ENCODE results near the gene BORCS6. TPM values are rescaled to one million over a fixed set of nuclear protein-coding genes. Genes with fewer than 3 reads are reported as not detected.

BORCS6 gene
- total RNA-seq, 1 donor from 2014 or later: 12.3 TPM

DNA sequence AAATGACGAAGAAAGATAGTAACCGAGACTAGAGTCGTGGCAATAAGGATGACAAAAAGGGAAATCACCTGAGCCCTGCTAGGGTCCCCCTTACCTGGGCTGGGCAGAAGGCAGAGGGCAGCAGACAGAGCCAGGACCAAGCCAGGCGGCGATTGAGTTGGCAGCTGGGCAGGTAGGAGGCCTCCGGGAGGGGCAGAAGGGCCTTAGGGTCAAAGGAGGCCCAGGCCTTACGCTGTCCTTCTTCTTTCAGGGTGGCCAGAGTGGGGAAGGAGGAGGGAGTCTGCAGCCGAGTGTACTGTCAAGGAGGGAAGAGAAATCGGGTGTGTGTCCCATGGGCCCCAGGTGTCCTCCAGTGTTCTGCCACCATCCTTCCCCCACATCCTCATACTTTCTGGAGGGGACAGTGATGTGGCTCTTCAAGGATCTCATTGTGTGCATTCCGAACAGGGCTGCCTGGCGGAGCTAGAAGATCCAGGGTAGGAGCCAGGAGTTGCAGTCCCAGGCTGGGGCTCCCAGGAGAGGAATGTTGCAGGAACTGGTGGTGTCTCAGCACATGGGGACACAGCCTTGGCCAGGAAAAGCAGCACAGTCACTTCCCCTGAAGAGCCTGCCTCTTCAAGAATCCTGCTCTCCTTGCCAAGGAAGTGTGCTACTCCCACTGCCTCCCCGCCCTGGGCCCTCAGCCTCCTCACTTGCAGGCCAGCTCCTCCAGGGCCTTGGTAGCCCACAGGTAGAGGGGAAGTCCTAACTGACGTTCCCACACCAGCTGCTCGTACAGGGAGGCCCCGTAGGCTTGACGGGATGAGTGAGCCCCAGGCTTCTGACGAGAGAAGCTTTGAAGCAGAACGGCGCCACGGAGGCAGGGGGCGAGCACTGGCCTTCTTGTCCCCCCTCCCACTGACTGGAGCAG, 44.6 kb upstream of the BORCS6 start:
- ChIA-PET CTCF (no interaction called here), POLR2A (interaction anchor here (1.3 to 1.5 kb wide), 3 partner anchors 9 to 13 kb away, joined by 3 to 4 read pairs (median 4); partner anchors contain the start of gene CTC1)
- H3K4me3 Mint-ChIP-seq: no peak overlapping the region
- H3K27me3 Mint-ChIP-seq: no peaks in the 10 kb centered on the region
- H3K4me1 Mint-ChIP-seq: peaks cover 2% of the 10 kb centered on the region
- H3K36me3 Mint-ChIP-seq (ENCODE audit: low read depth): peaks cover 89% of the 10 kb centered on the region
- DNase-seq: no peak
- ATAC-seq (ENCODE audit: low read depth): no peak
- TF ChIP-seq CTCF (IDR thresholded peaks at IDR 0.05): no peak
- no peak overlapping the region for H3K27ac Mint-ChIP-seq
- intact Hi-C loops (cut with micrococcal nuclease): no loop called here
- no peaks in the 10 kb centered on the region for H3K9me3 Mint-ChIP-seq

GRCh38 chr17:8231701-8232100, 41.7 kb upstream of the BORCS6 start:
- intact Hi-C loops (cut with micrococcal nuclease): no loop called here
- ATAC-seq (ENCODE audit: low read depth): no peak
- Mint-ChIP-seq H3K27ac (no peak overlapping the region), H3K4me3 (no peak overlapping the region), H3K27me3 (no peaks in the 10 kb centered on the region), H3K36me3 (ENCODE audit: low read depth) (peaks cover 92% of the 10 kb centered on the region), H3K4me1 (peaks cover 10% of the 10 kb centered on the region), H3K9me3 (no peaks in the 10 kb centered on the region)
- no peak for TF ChIP-seq CTCF (IDR thresholded peaks at IDR 0.05)
- ChIA-PET CTCF (no interaction called here), POLR2A (interaction anchor here (0.6 to 2.2 kb wide), 2 partner anchors 15 to 74 kb away, joined by 4 to 14 read pairs; partner anchors contain the start of gene CTC1)
- no peak for DNase-seq

- Mint-ChIP-seq H3K27ac (peak overlapping the region; percentile 95), H3K27me3 (peaks cover 3% of the 10 kb centered on the region), H3K4me1 (peaks cover 51% of the 10 kb centered on the region), H3K4me3 (peak overlapping the region; percentile 81), H3K36me3 (ENCODE audit: low read depth) (peaks cover 72% of the 10 kb centered on the region), H3K9me3 (no peaks in the 10 kb centered on the region)
- ATAC-seq (ENCODE audit: low read depth) (no peak), DNase-seq (no peak)
- no peak for TF ChIP-seq CTCF (IDR thresholded peaks at IDR 0.05)
- intact Hi-C loops (cut with micrococcal nuclease): loop anchor here (1.0 to 10.0 kb wide), 3 partner anchors 12 to 542 kb away; partner anchors contain the start of genes CYB5D1, NAA38, TMEM88 and TP53
- POLR2A ChIA-PET: interaction anchor here (1.3 to 11.8 kb wide), 6 partner anchors 10 to 208 kb away, joined by 3 to 413 read pairs (median 8); partner anchors contain the start of genes BORCS6, CTC1, NDEL1 and PFAS
- CTCF ChIA-PET: no interaction called here
These were observed 37.2 kb upstream of the BORCS6 start for GRCh38 chr17:8227238-8227581.

GRCh38 chr17:8226536-8227237, 36.7 kb upstream of the BORCS6 start:
- CTCF ChIA-PET: interaction anchor here (0.8 to 1.7 kb wide), 3 partner anchors 20 to 74 kb away, joined by 3 to 8 read pairs (median 3); no protein-coding TSS in a partner anchor
- POLR2A ChIA-PET: interaction anchor here (0.5 to 11.8 kb wide), 10 partner anchors 11 to 209 kb away, joined by 3 to 413 read pairs (median 8); partner anchors contain the start of genes BORCS6, CTC1, NDEL1 and PFAS
- Mint-ChIP-seq H3K36me3 (ENCODE audit: low read depth) (peaks cover 71% of the 10 kb centered on the region), H3K27me3 (peaks cover 7% of the 10 kb centered on the region), H3K27ac (peak overlapping the region; percentile 95), H3K4me3 (peak overlapping the region; percentile 81), H3K9me3 (no peaks in the 10 kb centered on the region), H3K4me1 (peaks cover 55% of the 10 kb centered on the region)
- intact Hi-C loops (cut with micrococcal nuclease): loop anchor here (1.0 to 10.0 kb wide), 4 partner anchors 13 to 542 kb away; partner anchors contain the start of genes CYB5D1, NAA38, TMEM88 and TP53
- DNase-seq: peak; percentile 36
- ATAC-seq (ENCODE audit: low read depth): no peak
- TF ChIP-seq CTCF (IDR thresholded peaks at IDR 0.05): no peak
